Breast epithelium (tissue), 4 donors: Measurements from ENCODE around the gene TMTC2. TPM values are rescaled to one million over a fixed set of nuclear protein-coding genes. Genes with fewer than 3 reads are reported as not detected.

Experiments
- DNase-seq, 2 donors: peaks; one replicate each; pipeline ENCODE4 v3.0.0-alpha.2; 2019; ENCODE audit warnings: low spot score in 2 of 2
- H3K27ac ChIP-seq, 2 donors: fragments of 200-600 bp; sonication (generic) in 1 of 2; one replicate each; pipeline ENCODE4 v1.5.1; 2016 to 2019; ENCODE audit warnings: mild to moderate bottlenecking in 1 of 2
- H3K27me3 ChIP-seq, 2 donors: fragments of 200-600 bp; sonication (generic) in 1 of 2; one replicate each; pipeline versions ENCODE4 v1.5.1 to v1.6.0; 2017 to 2019; ENCODE audit warnings: control low read depth in 1 of 2, mild to moderate bottlenecking in 1 of 2
- H3K36me3 ChIP-seq: fragments of 200-600 bp; one replicate; pipeline ENCODE4 v1.5.1; 2019
- H3K4me1 ChIP-seq, 2 donors: fragments of 200-600 bp; sonication (generic); one replicate each; pipeline ENCODE4 v1.5.1; 2016 to 2019; ENCODE audit warnings: control low read depth in 1 of 2
- H3K4me3 ChIP-seq, 3 donors: fragments of 200-600 bp; sonication (generic); 1 replicate in 2 of 3; 2 replicates in 1 of 3; pipeline ENCODE4 v1.5.1; 2016 to 2019; ENCODE audit warnings: mild to moderate bottlenecking in 3 of 3, moderate library complexity in 2 of 3
- H3K9me3 ChIP-seq, 2 donors: fragments of 200-600 bp; sonication (generic) in 1 of 2; one replicate each; pipeline ENCODE4 v1.5.1; 2016 to 2019; ENCODE audit warnings: control low read depth in 1 of 2
- POLR2A ChIP-seq: fragments of 450-650 bp; IDR thresholded peaks from one replicate; pipeline ENCODE4 v1.6.1; 2016; ENCODE audit warnings: antibody characterized with exemption, mild to moderate bottlenecking, moderate library complexity
- POLR2AphosphoS5 ChIP-seq, 3 donors: sonication (generic); formaldehyde crosslinking; IDR thresholded peaks; one replicate each; pipeline ENCODE4 v1.6.1; 2017; ENCODE audit warnings: antibody characterized with exemption in 3 of 3
- intact Hi-C: fragments of 100-400 bp; cut with DNase I; formaldehyde crosslinking; loops from one replicate; pipeline ENCODE4 v1.15.1; 2023; ENCODE audit warnings: low total_unique reads
- total RNA-seq, 3 donors: library from RNA; depleted of rRNA; stranded (reverse); fragments of >200 nt; gene quantifications; one replicate each; pipeline ENCODE4 v1.1.0, GENCODE V29; 2016
- TF ChIP-seq, protein P1 (sequence below), 3 donors: fragments of 450-650 bp; IDR thresholded peaks; one replicate each; pipeline ENCODE4 v1.5.1; 2016 to 2017; ENCODE audit warnings: antibody characterized with exemption in 3 of 3, mild to moderate bottlenecking in 3 of 3, moderate library complexity in 3 of 3

Gene TMTC2
- total RNA-seq, 3 donors from 2014 or later, result 7.0 to 28.8 (median 19.3) TPM

DNA sequence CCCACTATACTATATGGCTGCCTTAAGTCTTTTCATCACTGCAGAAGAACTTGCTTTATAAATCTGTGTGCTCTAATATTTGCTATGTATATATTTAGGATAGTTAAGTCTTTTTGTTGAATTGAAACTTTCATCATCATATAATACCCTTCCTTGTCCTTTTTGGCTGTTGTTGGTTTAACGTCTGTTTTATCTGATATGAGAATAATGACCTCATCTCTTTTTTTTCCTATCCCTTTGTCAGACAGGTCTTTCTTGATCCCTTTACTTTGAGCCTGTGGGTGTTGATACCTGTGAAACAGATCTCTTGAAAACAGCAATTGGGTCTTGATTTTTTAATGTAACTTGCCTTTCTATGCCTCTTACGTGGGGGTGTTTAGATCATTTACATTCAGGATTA, 316.3 kb downstream of the TMTC2 start:
- TF ChIP-seq, protein P1, sequence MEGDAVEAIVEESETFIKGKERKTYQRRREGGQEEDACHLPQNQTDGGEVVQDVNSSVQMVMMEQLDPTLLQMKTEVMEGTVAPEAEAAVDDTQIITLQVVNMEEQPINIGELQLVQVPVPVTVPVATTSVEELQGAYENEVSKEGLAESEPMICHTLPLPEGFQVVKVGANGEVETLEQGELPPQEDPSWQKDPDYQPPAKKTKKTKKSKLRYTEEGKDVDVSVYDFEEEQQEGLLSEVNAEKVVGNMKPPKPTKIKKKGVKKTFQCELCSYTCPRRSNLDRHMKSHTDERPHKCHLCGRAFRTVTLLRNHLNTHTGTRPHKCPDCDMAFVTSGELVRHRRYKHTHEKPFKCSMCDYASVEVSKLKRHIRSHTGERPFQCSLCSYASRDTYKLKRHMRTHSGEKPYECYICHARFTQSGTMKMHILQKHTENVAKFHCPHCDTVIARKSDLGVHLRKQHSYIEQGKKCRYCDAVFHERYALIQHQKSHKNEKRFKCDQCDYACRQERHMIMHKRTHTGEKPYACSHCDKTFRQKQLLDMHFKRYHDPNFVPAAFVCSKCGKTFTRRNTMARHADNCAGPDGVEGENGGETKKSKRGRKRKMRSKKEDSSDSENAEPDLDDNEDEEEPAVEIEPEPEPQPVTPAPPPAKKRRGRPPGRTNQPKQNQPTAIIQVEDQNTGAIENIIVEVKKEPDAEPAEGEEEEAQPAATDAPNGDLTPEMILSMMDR (IDR thresholded peaks at IDR 0.05), result no peak
- no peak for TF ChIP-seq POLR2A
- TF ChIP-seq POLR2AphosphoS5 (IDR thresholded peaks at IDR 0.05), result no peak
- intact Hi-C loops, result no loop called here
- no peaks in the 10 kb centered on the region for H3K4me1 ChIP-seq
- H3K4me3 ChIP-seq, result no peak overlapping the region
- no peak for DNase-seq
- no peaks in the 10 kb centered on the region for H3K27me3 ChIP-seq
- peaks cover 0 to 11% of the 10 kb centered on the region in 2 donors for H3K9me3 ChIP-seq
- no peaks in the 10 kb centered on the region for H3K36me3 ChIP-seq
- H3K27ac ChIP-seq, result no peak overlapping the region

DNA sequence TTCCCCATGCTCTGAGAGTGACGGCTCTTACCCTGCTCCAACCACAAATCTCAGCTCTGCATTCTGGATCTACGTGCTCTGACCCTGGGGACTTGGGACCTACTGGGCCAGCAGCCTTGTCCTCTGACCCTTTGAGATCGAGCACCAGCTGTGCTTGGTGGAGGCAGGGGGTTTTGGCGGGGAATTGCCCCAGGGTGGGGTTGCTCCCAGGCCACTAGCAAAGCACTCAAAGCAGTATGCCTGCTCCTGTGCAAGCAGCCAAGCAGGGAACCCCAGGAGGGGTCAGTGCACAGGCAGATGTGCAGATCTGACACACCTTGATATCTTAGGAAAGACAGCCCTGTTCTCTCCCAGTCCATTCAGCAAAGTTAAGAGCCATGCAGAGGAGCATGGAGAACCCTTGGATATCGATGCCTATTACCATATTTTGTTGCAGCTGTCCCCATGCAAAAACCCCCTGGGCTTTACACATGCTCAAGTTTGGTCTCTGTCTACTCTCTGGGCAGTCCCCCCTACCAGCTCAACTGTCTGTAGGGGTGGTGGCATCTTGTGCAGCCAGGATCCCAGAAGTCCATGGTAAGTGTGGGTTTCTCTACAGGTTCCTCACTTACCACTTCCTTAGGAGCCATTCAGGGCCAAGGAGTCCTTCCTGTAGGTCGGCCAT, 319.0 kb downstream of the TMTC2 start:
- Histone ChIP-seq H3K4me1 (no peaks in the 10 kb centered on the region), H3K36me3 (no peaks in the 10 kb centered on the region), H3K27me3 (no peaks in the 10 kb centered on the region), H3K27ac (no peak overlapping the region), H3K9me3 (peaks cover 0 to 18% of the 10 kb centered on the region in 2 donors), H3K4me3 (no peak overlapping the region)
- DNase-seq, result no peak
- TF ChIP-seq POLR2A (no peak), POLR2AphosphoS5 (IDR thresholded peaks at IDR 0.05) (no peak)
- TF ChIP-seq, protein P1 (IDR thresholded peaks at IDR 0.05), result no peak
- intact Hi-C loops, result no loop called here

DNA sequence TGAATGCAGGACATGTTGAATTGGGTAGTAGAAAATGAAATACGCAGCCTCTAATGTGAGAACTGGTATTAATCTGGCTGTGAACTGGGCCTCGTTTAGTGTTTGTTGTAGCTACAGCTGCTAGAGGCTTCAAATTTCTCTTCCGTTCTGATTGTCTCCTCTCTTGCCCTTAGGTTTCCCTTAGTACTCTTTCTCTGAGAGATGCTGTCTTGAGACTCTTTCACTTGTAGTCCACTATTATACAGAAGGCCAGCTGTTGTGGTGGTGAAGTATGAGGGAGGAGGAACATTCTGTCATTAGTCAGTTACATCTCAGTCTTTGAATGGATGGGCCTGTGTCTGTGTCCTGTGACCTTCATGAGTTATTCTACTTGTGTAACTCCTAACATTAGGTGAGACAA, 322.0 kb downstream of the TMTC2 start:
- no peak overlapping the region for H3K4me3 ChIP-seq
- intact Hi-C loops, result no loop called here
- TF ChIP-seq, protein P1 (IDR thresholded peaks at IDR 0.05), result no peak
- no peak for TF ChIP-seq POLR2A

DNA sequence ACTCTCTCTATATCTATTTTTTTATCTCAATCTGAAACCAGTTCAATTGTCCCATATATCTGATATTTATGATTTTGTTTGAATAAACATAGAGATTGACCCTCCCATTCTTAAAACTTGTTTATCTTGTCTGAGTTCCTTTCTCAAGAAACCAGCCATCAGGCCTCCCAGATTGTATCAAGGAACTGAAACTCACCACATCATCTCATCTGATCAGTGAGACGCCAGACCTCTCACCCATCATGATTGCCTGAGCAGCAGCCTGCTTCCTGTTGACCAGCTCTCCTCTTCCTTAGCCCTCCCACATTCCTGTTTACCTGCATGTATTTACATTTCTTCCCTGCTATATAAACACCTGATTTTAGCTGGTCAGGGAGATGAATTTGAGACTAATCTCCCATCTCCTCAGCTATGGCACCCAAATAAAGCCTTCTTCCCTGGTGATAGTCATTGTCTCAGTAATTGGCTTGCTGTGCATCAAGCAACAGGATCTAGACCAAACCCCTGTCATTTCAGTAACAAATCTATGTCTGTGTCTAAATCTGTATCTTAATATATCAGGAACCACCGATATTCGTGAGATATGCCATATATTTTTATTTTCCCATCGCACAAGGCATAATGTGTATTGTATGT, 323.6 kb downstream of the TMTC2 start:
- no peak for TF ChIP-seq POLR2AphosphoS5 (IDR thresholded peaks at IDR 0.05)
- no peak for TF ChIP-seq POLR2A
- TF ChIP-seq, protein P1 (IDR thresholded peaks at IDR 0.05), result no peak
- H3K4me1 ChIP-seq, result no peaks in the 10 kb centered on the region

More for the DNA sequence above, 322.0 kb downstream of the TMTC2 start:
- DNase-seq, result no peak
- Histone ChIP-seq H3K9me3 (peaks cover 0 to 18% of the 10 kb centered on the region in 2 donors), H3K27me3 (no peaks in the 10 kb centered on the region), H3K36me3 (no peaks in the 10 kb centered on the region), H3K4me1 (no peaks in the 10 kb centered on the region), H3K27ac (no peak overlapping the region)

More for the DNA sequence above, 323.6 kb downstream of the TMTC2 start:
- Histone ChIP-seq H3K27ac (no peak overlapping the region), H3K9me3 (peaks cover 0 to 18% of the 10 kb centered on the region in 2 donors), H3K4me3 (no peak overlapping the region), H3K36me3 (no peaks in the 10 kb centered on the region), H3K27me3 (no peaks in the 10 kb centered on the region)
- DNase-seq, result no peak
- intact Hi-C loops, result no loop called here
